H7 (cell line): ENCODE results near the gene LRRC9. TPM values are rescaled to one million over a fixed set of nuclear protein-coding genes. Genes with fewer than 3 reads are reported as not detected.
"Not testable (repeated sequence)": the region's sequence is repeated elsewhere in the genome, so short reads cannot be mapped to it uniquely, and the experiment has no call there.

Source experiments
- DNase-seq: peaks from one replicate; pipeline ENCODE4 v3.0.0; 2012
- H3K27me3 ChIP-seq: 2 replicates; pipeline ENCODE4 v1.6.0; 2011; ENCODE audit warnings: mild to moderate bottlenecking, low read length; ENCODE audit not compliant: control insufficient read depth, insufficient read depth
- H3K36me3 ChIP-seq: replicated peaks from 2 replicates; pipeline ENCODE4 v1.5.1; 2011; ENCODE audit warnings: low read length; ENCODE audit not compliant: control insufficient read depth, insufficient read depth
- H3K4me3 ChIP-seq: 2 replicates; pipeline ENCODE4 v1.5.1; 2011; ENCODE audit warnings: low read depth, mild to moderate bottlenecking, control low read depth, low read length, moderate library complexity; ENCODE audit not compliant: insufficient read depth
- total RNA-seq: library from RNA; depleted of rRNA; stranded (reverse); fragments of >200 nt; shearing (Covaris generic); gene quantifications from 2 replicates; pipeline ENCODE4 v1.2.3, GENCODE V29; 2014

The LRRC9 gene
- total RNA-seq, 1 experiment from 2014 or later: 0.38 TPM

DNA sequence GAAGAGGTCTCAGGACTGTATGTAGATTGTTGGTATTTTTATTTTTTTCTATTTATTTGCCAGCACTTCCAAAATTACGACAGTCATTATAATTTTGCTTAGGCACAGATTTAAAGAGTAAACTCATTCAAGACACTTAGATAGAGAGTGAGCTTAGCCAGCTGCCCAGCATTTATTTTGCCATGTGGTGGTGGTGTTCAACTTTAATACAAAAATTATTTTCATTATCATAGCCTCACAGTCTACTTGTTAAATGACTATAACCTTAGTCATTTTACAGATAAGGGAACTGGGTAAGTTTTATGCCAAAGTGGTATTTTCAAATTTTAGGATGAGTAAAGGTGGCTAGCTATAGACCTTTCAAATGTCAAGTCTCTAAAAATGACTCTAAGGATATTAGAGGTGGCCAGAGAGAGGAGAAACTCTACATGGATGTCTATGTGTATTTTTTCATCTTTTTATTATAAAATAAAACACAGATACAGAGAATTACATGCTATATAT is 66.7 kb downstream of the LRRC9 start:
- H3K4me3 ChIP-seq: no peak overlapping the region
- DNase-seq: no peak
- H3K36me3 ChIP-seq: no peaks in the 10 kb centered on the region
- H3K27me3 ChIP-seq: no peaks in the 10 kb centered on the region

DNA sequence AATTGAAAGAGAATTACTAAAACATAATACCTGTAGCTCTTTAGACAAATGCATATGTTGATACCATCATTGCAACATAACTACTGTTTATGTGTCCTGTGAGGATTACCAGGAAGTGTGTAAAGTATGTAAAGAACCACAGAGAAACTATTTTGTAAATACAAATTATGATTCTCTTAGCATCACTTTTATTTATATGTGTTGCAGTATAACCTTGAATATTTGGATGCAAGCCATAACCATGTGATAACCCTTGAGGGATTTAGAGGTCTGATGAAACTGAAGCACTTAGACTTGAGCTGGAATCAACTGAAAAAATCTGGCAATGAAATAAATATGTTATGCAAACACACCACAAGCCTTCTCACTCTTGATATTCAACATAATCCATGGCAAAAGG is 77.5 kb downstream of the LRRC9 start:
- no peaks in the 10 kb centered on the region for H3K36me3 ChIP-seq
- no peak for DNase-seq
- H3K4me3 ChIP-seq: no peak overlapping the region
- no peaks in the 10 kb centered on the region for H3K27me3 ChIP-seq

DNA sequence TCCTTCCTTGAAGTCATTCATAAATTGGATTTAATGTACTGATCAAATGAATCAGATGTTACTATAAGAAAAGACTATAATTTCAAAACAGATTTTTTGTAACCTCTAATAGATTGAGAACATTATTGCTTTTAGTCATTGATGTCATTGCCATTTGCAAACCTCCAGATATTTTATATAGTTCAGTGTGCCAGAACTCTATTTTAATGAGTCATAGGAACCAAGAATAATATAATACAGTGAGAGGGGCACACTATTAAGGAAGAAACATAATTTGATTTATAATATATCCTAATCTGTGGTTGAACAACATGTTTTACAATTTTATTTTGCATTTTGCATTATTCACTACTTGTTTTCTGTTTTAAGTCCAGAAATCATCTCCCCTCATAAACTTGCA is 78.0 kb downstream of the LRRC9 start:
- Histone ChIP-seq H3K27me3 (no peaks in the 10 kb centered on the region), H3K4me3 (no peak overlapping the region), H3K36me3 (no peaks in the 10 kb centered on the region)
- no peak for DNase-seq

DNA sequence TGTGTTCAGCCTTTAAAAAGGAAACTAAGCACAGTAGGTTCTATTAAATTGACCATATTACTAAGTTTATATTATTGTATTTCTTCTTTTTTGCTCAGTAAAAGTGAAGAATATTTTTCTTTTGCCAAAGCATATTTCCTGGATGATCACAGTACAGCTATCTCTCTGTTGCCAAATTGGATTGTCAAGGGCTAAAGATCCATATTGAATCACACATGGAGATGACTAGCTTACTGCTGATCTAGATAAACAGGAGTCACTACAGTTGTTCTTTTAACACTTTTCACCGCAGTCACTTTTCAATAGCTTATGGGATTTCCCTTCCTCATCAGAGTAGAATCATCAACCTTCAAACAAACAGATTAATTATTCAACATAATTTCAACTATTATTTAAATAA is 78.6 kb downstream of the LRRC9 start:
- DNase-seq: no peak
- H3K36me3 ChIP-seq: no peaks in the 10 kb centered on the region
- no peak overlapping the region for H3K4me3 ChIP-seq
- H3K27me3 ChIP-seq: no peaks in the 10 kb centered on the region

DNA sequence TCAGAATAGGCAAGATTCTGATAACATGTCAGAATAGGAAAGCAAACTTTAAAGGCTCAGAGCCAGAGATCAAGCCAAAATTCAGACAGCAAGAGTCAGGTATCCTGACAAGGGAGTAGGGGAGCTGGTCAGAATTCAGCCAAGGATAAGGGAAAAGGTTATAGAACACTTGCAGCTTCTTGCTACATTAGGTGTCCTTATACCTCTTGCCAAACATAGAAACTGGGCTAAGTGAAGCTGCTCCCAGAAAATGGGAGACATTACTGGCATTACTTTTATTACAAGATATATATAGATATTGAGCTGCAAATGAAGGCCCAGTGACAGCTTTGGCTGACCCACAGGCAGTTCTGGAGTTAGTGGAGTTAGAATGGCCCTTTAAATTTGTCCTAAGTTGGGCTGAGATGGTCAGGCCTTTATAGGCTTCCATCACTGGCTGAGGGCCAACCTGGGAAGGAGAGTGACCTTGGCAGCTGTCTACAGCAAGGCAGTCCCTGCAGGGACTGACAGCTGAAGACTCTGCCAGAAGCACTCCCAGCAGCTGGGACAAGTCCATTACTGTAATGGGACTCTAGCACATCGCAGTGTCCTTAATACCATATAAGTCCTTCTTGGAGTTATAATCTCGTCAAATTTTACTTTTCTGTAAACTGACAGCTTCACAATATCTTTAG is 83.0 kb downstream of the LRRC9 start:
- DNase-seq: no peak
- H3K36me3 ChIP-seq: no peaks in the 10 kb centered on the region; the same call in 1 of the 2 replicates
- no peaks in the 10 kb centered on the region for H3K27me3 ChIP-seq
- no peak overlapping the region for H3K4me3 ChIP-seq

DNA sequence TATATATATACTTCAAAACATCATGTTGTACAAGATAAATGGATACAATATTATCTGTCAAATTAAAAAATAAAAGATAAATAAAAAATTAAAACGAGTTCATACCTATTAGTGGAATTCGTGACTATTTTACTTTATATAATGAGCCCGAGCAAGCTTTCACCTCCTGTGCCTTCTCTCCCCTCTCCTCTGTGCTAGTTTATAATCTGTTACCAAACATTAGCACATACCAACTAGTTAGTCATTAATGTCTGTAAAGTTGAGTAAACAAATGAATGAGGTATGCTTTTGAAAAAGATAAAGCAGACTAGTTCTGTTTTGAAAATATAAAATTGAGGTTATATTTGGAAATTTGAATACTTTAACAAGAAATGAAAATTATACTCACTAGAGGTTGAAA is 84.0 kb downstream of the LRRC9 start:
- H3K4me3 ChIP-seq: no peak overlapping the region
- H3K36me3 ChIP-seq: no peaks in the 10 kb centered on the region; the same call in 1 of the 2 replicates
- H3K27me3 ChIP-seq: no peaks in the 10 kb centered on the region
- DNase-seq: no peak

DNA sequence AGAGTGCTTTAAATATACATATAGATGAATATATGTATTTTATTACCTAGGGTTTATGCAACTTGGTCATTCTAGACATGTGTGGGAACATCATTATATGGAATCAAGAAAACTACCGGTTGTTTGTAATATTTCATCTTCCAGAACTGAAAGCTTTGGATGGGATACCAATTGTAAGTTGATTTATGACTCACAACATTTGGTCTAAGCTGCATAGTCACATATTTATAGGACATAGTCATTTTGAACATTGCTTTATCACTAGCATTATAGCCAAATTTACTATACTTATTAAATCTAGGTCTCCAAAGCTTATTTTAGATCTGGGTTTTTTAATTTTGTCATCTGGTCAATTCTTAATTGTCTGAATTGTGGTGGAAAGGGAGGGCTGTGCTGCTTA is 88.1 kb downstream of the LRRC9 start:
- DNase-seq: no peak
- no peaks in the 10 kb centered on the region for H3K27me3 ChIP-seq
- no peak overlapping the region for H3K4me3 ChIP-seq
- no peaks in the 10 kb centered on the region; the same call in 1 of the 2 replicates for H3K36me3 ChIP-seq

DNA sequence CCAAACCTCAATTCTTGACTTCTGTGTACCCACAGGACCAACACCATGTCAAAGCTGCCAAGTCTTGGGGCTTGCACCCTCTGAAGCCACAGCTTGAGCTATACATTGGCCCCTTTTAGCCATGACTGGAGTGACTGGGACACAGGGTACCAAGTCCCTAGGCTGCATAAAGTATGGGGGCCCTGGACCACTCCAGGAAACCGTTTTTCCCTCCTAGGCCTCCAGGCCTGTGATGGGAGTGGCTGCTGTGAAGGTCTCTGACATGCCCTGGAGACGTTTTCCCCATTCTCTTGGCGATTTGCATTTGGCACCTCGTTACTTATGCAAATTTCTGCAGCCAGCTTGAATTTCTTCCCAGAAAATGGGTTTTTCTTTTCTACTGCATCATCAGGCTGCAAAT is 90.3 kb downstream of the LRRC9 start:
- not testable (repeated sequence) for DNase-seq, H3K4me3 ChIP-seq, H3K36me3 ChIP-seq, H3K27me3 ChIP-seq

DNA sequence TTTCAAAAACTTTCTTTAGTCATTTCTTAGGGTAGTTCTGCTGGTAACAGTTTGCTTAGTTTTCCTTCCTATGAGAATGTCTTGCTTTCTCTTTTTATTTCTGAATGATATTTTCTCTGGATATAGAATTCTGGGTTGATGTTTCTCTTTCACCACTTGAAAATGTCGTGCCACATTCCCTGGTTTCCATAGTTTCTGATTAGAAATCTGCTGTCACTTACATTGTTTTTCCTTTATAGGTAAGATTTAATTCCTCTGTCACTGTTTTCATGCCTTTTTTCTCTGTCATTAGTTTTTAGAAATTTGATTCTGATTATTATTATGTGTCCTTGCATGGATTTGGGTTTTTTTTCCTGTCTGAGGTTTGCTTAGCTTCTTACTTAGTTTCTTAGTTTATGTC is 94.5 kb downstream of the LRRC9 start:
- H3K36me3 ChIP-seq: no peaks in the 10 kb centered on the region
- no peaks in the 10 kb centered on the region for H3K27me3 ChIP-seq
- no peak for DNase-seq
- H3K4me3 ChIP-seq: no peak overlapping the region

DNA sequence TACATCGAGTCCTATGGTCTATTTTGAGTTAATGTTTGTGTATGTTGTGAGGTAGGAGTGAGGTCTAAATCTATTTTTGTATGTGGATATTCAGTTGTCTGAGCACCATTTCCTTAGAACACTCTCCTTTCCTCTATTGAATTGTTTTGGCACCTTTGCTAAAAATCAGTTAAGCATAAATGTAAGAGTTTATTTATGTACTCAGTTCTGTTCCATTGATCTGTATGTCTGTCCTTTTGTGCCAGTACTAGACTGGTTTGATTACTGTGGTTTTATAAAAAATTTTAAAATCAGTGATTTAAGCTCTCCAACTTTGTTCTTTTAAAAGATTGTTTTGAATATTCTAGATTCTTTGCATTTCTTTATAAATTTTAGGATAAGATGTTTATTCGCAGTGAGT is 101.7 kb downstream of the LRRC9 start:
- no peak overlapping the region for H3K4me3 ChIP-seq
- no peaks in the 10 kb centered on the region for H3K36me3 ChIP-seq
- no peaks in the 10 kb centered on the region for H3K27me3 ChIP-seq
- no peak for DNase-seq

DNA sequence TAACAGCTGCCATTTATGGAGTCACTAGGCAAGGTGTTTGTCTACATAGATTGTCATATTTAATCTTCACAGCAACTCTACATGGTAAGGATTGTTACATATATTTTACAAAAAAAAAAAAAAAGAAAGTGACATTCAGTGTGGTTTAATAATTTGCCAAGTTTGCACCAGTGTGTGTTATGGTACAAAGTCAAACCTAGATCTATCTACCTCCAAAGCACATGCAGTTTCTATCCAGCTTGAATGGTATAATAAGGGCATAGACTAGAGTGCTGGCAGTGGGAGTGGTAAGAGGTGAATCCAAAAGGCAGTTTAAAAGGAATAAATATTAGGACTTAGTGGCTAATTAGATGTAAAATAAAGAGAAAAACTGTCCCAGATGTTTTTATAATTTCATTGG is 105.6 kb downstream of the LRRC9 start:
- no peak overlapping the region for H3K4me3 ChIP-seq
- H3K36me3 ChIP-seq: no peaks in the 10 kb centered on the region
- no peak for DNase-seq
- H3K27me3 ChIP-seq: no peaks in the 10 kb centered on the region

DNA sequence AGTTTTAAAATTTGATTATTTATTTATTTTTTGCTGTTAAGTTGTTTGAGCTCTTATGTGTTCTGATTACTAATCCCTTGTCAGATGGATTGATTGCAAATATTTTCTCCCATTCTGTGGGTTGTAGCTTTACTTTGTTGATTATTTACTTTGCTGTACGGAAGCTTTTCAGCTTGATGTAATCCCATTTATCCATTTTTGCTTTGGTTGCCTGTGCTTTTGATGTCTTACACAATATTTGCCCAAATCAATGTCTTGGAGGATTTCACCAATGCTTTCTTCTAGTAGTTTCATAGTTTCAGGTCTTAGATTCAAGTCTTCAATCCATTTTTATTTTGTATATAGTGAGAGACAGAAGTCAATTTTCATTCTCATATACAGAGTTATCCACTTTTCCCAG is 115.2 kb downstream of the LRRC9 start:
- H3K27me3 ChIP-seq: no peaks in the 10 kb centered on the region

DNA sequence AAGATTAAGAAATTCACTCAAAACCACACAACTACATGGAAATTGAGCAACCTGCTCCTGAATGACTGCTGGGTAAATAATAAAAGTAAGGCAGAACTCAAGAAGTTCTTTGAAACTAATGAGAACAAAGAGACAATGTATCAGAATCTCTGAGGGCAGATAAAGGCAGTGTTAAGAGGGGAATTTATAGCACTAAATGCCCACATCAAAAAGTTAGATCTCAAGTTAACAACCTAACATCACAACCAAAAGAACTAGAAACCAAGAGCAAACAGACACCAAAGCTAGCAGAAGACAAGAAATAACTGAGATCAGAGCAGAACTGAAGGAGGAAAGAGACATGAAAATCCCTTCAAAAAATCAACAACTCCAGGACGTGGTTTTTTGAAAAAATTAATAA is 128.0 kb downstream of the LRRC9 start:
- not testable (repeated sequence) for H3K36me3 ChIP-seq, H3K4me3 ChIP-seq, H3K27me3 ChIP-seq, DNase-seq

More for the DNA sequence above, 115.2 kb downstream of the LRRC9 start:
- Histone ChIP-seq H3K4me3 (no peak overlapping the region), H3K36me3 (no peaks in the 10 kb centered on the region)
- no peak for DNase-seq

DNA sequence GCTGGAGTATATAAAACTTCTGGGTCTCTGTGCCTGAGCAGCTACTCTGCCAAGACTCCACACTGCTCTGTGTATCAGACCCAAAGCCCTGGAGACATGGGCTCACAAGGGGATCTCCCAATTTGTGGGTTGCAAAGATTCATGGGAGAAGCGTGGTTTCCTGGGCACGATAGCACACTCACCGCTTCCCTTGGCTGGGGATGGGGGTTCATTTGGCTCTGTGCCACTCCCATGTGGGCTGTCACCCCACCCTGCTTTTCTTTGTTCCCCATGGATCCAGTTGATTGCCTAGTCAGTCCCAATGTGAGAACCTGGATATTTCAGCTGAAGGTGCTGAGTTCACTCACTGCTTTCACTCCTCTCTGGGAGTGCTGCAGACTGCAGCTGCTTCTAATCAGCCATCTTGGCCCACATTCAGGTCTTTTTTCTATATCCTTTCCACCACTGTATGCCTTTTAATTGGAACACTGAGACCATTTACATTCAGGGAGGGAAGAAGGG is 131.8 kb downstream of the LRRC9 start:
- no peaks in the 10 kb centered on the region for H3K36me3 ChIP-seq
- no peaks in the 10 kb centered on the region for H3K27me3 ChIP-seq
- H3K4me3 ChIP-seq: no peak overlapping the region
- no peak for DNase-seq

DNA sequence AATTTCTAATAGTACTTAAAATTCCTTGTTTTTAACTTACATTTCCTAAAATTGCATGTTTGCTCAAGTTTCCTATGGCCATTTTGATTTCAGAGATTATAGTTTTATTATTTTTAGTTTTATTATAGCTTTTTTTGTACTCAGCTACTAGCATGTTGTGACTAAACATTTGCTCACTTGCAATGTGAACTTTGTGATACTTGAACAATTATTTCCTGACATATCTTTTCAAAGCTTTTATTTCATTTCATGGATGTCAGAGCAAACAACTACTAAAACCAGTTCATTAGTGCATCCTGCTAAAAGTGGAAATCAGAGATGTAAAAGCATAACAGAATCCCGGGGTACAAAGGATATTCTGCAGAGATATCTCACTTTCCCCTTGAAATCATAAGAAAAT is 138.1 kb downstream of the LRRC9 start:
- Histone ChIP-seq H3K27me3 (no peaks in the 10 kb centered on the region), H3K36me3 (no peaks in the 10 kb centered on the region), H3K4me3 (no peak overlapping the region)
- DNase-seq: no peak

DNA sequence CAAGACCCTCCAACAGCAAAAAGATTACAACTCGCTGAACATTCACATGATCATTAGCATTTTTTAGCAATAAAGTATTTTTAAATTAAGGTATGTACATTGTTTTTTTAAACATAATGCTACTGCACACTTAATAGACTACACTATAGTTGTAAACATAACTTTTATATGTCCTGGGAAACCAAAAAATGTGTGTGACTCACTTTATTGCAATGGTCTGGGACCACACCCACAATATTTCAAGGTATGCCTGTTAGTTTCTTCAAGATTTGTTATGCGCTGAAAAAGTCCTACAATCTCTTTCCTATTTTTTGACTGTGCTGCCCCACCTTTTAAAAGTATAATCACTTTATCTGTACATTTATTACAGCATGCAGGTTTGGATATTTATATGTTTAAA is 141.4 kb downstream of the LRRC9 start:
- Histone ChIP-seq H3K4me3 (no peak overlapping the region), H3K27me3 (no peaks in the 10 kb centered on the region), H3K36me3 (no peaks in the 10 kb centered on the region)
- DNase-seq: no peak
